H1 (cell line): ENCODE measurements around the gene RNU7-1. TPM values are rescaled to one million over a fixed set of nuclear protein-coding genes. Genes with fewer than 3 reads are reported as not detected.

ENCODE experiments used
- BRCA1 ChIP-seq: IDR thresholded peaks from 2 replicates; pipeline ENCODE4 v1.6.1; 2012; ENCODE audit warnings: low read depth, low read length, improper control_type of control experiment
- CBX8 ChIP-seq: fragments of 300-800, 300-1000 bp; sonication (generic); IDR thresholded peaks from 2 replicates; pipeline ENCODE4 v1.7.1; 2016; ENCODE audit warnings: low read depth, low read length, borderline replicate concordance
- HDAC2 ChIP-seq, 2 experiments: fragments of 300-600 bp in 1 of 2; sonication (generic) in 1 of 2; IDR thresholded peaks; 2 replicates each; pipeline ENCODE4 v1.6.1; 2011 to 2012; ENCODE audit warnings: low read depth in 2 of 2, low read length in 2 of 2, mild to moderate bottlenecking in 2 of 2, moderate library complexity in 2 of 2, borderline replicate concordance in 1 of 2, inconsistent platforms in 1 of 2
- HDAC6 ChIP-seq: IDR thresholded peaks from one replicate; pipeline ENCODE4 v1.7.1; 2012; ENCODE audit warnings: low read depth, mild to moderate bottlenecking, inconsistent platforms, low read length, moderate library complexity
- POU5F1 ChIP-seq: IDR thresholded peaks from 2 replicates; pipeline ENCODE4 v1.6.1; 2011; ENCODE audit warnings: low read depth, mild to moderate bottlenecking, low read length, moderate library complexity
- SP4 ChIP-seq: IDR thresholded peaks from 2 replicates; pipeline ENCODE4 v1.6.1; 2012; ENCODE audit warnings: low read length, inconsistent platforms
- SUZ12 ChIP-seq: fragments of 200-600 bp; sonication (generic); IDR thresholded peaks from 2 replicates; pipeline ENCODE4 v1.6.1; 2012; ENCODE audit warnings: mild to moderate bottlenecking, inconsistent platforms, low read length, moderate library complexity, mixed read lengths
- TEAD4 ChIP-seq: IDR thresholded peaks from 2 replicates; pipeline ENCODE4 v1.6.1; 2012; ENCODE audit warnings: low read depth, low read length, inconsistent platforms, mixed read lengths
- polyA plus RNA-seq, 7 experiments: library from polyadenylated mRNA; depleted of rRNA in 3 of 7; stranded (reverse) in 5 of 7; unstranded in 2 of 7; fragments of >200 nt in 5 of 7; fragments of 200-250 nt in 2 of 7; gene quantifications; 1 replicate in 5 of 7; 2 replicates in 1 of 7; 4 replicates in 1 of 7; pipeline versions ENCODE4 v1.2.1 to v1.2.3, GENCODE V29; 2011 to 2013; ENCODE audit warnings: missing spikeins in 2 of 7, mixed read lengths in 2 of 7
- total RNA-seq: library from RNA; stranded (reverse); fragmentation: NEBNext Ultra II Directional; extraction: Animal tissue kit (Norgen Biotek cat#: 25700); gene quantifications from 2 replicates; pipeline ENCODE4 v1.2.1, GENCODE V29; 2021
- TF ChIP-seq, protein P1 (sequence below): fragments of 300-600 bp; sonication (generic); IDR thresholded peaks from 2 replicates; pipeline ENCODE4 v1.7.1; 2012; ENCODE audit warnings: low read length, moderate library complexity, mild to moderate bottlenecking, inconsistent platforms; ENCODE audit not compliant: insufficient replicate concordance
- TF ChIP-seq, protein P2 (sequence below): IDR thresholded peaks from 2 replicates; pipeline ENCODE4 v1.6.1; 2012; ENCODE audit warnings: inconsistent platforms

The RNU7-1 gene
- total and polyA plus RNA-seq, 2 of the 8 experiments (the other 6 are each of a cell fraction or from before 2014, with no cell fraction given), result not detected

DNA sequence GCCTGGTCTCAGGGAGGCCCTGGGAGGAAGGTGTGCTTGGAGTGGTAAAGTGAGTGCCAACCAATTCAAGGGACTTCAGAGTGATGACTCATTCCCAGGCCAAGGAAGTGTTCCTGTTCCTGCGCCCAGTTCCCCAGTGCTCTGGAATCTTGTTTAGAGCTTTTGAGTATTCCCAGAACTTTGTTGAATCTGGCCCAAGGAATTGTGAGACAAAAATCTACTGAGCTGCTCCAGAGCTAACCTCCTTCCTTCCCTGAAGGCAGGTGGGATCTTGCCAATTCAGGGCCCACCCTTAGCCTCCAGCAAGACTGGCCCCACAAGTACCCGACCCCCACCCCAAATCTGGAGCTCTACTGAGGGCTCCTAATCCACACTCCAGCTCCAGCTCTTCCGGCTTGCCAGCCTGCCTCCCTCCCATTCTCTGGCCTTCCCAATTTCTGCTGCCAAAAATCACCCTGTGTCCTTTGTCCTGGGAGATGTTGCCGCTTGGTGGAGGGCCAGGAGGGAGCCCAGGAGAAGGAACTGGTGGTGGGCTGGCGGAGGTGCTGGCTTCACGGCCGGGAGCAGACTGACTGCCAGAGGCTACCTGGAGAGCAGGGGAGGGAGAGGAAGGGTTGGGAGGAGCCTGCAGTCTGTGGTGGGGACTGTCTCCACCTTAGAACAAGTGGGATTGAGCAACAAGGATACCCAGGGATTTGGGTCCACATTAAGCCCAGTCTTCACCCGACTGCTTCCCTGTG lies 17.9 kb upstream of the RNU7-1 start (continued):
- TF ChIP-seq, protein P1, sequence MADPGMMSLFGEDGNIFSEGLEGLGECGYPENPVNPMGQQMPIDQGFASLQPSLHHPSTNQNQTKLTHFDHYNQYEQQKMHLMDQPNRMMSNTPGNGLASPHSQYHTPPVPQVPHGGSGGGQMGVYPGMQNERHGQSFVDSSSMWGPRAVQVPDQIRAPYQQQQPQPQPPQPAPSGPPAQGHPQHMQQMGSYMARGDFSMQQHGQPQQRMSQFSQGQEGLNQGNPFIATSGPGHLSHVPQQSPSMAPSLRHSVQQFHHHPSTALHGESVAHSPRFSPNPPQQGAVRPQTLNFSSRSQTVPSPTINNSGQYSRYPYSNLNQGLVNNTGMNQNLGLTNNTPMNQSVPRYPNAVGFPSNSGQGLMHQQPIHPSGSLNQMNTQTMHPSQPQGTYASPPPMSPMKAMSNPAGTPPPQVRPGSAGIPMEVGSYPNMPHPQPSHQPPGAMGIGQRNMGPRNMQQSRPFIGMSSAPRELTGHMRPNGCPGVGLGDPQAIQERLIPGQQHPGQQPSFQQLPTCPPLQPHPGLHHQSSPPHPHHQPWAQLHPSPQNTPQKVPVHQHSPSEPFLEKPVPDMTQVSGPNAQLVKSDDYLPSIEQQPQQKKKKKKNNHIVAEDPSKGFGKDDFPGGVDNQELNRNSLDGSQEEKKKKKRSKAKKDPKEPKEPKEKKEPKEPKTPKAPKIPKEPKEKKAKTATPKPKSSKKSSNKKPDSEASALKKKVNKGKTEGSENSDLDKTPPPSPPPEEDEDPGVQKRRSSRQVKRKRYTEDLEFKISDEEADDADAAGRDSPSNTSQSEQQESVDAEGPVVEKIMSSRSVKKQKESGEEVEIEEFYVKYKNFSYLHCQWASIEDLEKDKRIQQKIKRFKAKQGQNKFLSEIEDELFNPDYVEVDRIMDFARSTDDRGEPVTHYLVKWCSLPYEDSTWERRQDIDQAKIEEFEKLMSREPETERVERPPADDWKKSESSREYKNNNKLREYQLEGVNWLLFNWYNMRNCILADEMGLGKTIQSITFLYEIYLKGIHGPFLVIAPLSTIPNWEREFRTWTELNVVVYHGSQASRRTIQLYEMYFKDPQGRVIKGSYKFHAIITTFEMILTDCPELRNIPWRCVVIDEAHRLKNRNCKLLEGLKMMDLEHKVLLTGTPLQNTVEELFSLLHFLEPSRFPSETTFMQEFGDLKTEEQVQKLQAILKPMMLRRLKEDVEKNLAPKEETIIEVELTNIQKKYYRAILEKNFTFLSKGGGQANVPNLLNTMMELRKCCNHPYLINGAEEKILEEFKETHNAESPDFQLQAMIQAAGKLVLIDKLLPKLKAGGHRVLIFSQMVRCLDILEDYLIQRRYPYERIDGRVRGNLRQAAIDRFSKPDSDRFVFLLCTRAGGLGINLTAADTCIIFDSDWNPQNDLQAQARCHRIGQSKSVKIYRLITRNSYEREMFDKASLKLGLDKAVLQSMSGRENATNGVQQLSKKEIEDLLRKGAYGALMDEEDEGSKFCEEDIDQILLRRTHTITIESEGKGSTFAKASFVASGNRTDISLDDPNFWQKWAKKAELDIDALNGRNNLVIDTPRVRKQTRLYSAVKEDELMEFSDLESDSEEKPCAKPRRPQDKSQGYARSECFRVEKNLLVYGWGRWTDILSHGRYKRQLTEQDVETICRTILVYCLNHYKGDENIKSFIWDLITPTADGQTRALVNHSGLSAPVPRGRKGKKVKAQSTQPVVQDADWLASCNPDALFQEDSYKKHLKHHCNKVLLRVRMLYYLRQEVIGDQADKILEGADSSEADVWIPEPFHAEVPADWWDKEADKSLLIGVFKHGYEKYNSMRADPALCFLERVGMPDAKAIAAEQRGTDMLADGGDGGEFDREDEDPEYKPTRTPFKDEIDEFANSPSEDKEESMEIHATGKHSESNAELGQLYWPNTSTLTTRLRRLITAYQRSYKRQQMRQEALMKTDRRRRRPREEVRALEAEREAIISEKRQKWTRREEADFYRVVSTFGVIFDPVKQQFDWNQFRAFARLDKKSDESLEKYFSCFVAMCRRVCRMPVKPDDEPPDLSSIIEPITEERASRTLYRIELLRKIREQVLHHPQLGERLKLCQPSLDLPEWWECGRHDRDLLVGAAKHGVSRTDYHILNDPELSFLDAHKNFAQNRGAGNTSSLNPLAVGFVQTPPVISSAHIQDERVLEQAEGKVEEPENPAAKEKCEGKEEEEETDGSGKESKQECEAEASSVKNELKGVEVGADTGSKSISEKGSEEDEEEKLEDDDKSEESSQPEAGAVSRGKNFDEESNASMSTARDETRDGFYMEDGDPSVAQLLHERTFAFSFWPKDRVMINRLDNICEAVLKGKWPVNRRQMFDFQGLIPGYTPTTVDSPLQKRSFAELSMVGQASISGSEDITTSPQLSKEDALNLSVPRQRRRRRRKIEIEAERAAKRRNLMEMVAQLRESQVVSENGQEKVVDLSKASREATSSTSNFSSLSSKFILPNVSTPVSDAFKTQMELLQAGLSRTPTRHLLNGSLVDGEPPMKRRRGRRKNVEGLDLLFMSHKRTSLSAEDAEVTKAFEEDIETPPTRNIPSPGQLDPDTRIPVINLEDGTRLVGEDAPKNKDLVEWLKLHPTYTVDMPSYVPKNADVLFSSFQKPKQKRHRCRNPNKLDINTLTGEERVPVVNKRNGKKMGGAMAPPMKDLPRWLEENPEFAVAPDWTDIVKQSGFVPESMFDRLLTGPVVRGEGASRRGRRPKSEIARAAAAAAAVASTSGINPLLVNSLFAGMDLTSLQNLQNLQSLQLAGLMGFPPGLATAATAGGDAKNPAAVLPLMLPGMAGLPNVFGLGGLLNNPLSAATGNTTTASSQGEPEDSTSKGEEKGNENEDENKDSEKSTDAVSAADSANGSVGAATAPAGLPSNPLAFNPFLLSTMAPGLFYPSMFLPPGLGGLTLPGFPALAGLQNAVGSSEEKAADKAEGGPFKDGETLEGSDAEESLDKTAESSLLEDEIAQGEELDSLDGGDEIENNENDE, result no peak
- no peak for TF ChIP-seq SP4
- TF ChIP-seq POU5F1, result no peak
- TF ChIP-seq SUZ12, result no peak
- no peak for TF ChIP-seq HDAC6
- no peak for TF ChIP-seq CBX8
- TF ChIP-seq TEAD4, result no peak
- TF ChIP-seq, protein P2, sequence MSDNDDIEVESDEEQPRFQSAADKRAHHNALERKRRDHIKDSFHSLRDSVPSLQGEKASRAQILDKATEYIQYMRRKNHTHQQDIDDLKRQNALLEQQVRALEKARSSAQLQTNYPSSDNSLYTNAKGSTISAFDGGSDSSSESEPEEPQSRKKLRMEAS, result no peak
- TF ChIP-seq BRCA1, result no peak
- 0 out of 4 replicates have a peak, but pooled peaks of 1 of the 2 experiments have one; percentile 6 for TF ChIP-seq HDAC2 (IDR thresholded peaks at IDR 0.05; ENCODE audit: borderline replicate concordance in 1 of 2, low read depth in 2 of 2, low read length in 2 of 2)
